ENCODE data around the gene CADM2. TPM values are rescaled to one million over a fixed set of nuclear protein-coding genes. Genes with fewer than 3 reads are reported as not detected.

Gene CADM2
- total RNA-seq, 1 donor from 2014 or later, result 4.4 TPM

DNA sequence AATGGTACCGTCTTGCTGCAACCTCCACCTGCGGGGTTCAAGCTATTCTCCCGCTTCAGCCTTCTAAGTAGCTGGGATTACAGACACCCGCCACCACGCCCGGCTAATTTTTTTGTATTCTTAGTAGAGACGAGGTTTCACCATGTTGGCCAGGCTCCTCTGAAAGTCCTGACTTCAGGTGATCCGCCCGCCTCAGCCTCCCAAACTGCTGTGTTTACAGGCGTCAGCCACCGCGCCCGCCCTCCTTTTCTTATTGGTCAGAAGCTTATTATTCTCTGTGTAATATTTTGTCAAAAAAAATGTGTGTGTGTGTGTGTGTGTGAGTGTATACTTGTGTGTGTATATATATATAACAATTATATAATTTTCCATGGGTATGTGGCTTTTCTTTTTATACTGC is 425.6 kb downstream of the CADM2 start:
- no peaks in the 10 kb centered on the region for H3K27me3 Mint-ChIP-seq
- TF ChIP-seq, protein P1, sequence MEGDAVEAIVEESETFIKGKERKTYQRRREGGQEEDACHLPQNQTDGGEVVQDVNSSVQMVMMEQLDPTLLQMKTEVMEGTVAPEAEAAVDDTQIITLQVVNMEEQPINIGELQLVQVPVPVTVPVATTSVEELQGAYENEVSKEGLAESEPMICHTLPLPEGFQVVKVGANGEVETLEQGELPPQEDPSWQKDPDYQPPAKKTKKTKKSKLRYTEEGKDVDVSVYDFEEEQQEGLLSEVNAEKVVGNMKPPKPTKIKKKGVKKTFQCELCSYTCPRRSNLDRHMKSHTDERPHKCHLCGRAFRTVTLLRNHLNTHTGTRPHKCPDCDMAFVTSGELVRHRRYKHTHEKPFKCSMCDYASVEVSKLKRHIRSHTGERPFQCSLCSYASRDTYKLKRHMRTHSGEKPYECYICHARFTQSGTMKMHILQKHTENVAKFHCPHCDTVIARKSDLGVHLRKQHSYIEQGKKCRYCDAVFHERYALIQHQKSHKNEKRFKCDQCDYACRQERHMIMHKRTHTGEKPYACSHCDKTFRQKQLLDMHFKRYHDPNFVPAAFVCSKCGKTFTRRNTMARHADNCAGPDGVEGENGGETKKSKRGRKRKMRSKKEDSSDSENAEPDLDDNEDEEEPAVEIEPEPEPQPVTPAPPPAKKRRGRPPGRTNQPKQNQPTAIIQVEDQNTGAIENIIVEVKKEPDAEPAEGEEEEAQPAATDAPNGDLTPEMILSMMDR (IDR thresholded peaks at IDR 0.05; ENCODE audit: unreplicated experiment), result no peak
- no peak overlapping the region for H3K27ac Mint-ChIP-seq
- no peaks in the 10 kb centered on the region for H3K9me3 Mint-ChIP-seq (ENCODE audit: low read depth)
- H3K36me3 Mint-ChIP-seq (ENCODE audit: insufficient read depth), result no peaks in the 10 kb centered on the region
- no peak overlapping the region for H3K4me3 Mint-ChIP-seq (ENCODE audit: low read depth)
- no peak for DNase-seq (ENCODE audit: low spot score, unreplicated experiment)
- H3K4me1 Mint-ChIP-seq (ENCODE audit: low read depth), result no peaks in the 10 kb centered on the region

DNA sequence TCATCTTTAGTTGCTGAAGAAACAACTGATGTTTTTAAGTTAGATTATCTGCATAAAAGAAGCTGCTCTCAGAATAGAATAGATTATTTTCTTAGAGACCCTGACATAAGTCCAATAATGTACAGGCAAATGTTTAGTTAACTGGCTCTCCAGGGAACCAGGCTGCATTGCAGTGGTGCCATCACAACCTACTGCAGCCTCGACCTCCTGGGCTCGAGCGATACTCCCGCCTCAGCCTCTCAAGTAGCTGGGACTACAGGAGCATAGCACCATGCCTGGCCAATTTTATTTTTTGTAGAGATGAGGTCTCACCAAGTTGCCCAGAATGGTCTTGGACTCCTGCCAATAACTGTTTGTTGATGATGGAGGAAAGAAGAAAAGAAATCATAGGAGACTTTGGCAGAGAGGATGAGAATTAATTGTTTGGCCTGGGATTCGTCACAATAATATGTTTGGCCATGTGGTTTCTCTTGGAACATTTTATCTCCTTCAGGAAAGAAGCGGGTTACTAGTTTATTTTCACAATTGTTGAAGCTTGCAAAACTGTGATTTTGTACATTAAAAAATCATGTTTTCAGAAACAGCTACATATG is 429.2 kb downstream of the CADM2 start:
- Mint-ChIP-seq H3K4me1 (ENCODE audit: low read depth) (no peaks in the 10 kb centered on the region), H3K36me3 (ENCODE audit: insufficient read depth) (no peaks in the 10 kb centered on the region), H3K4me3 (ENCODE audit: low read depth) (no peak overlapping the region), H3K9me3 (ENCODE audit: low read depth) (no peaks in the 10 kb centered on the region), H3K27me3 (no peaks in the 10 kb centered on the region), H3K27ac (no peak overlapping the region)
- TF ChIP-seq, protein P1 (IDR thresholded peaks at IDR 0.05; ENCODE audit: unreplicated experiment), result no peak
- no peak for DNase-seq (ENCODE audit: low spot score, unreplicated experiment)

DNA sequence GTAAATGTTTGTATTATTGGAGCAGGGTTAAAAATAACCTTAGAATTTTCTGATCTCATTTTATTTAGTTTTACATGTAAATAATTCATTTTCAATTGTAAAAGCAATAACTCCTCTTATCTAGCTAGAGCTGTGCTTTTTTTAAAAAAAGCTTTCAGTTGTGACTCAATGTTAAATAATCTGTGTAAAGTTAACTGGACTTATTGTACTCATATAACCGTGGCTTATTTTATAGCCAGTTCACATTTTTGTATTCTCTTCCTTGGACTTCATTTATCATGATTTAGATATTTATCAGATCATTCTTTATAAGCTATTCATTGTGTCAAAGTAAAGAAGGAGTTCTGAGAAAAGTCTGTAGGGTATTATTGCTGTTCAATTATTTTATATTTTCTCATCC is 435.6 kb downstream of the CADM2 start:
- peaks cover 4% of the 10 kb centered on the region for H3K9me3 Mint-ChIP-seq (ENCODE audit: low read depth)
- no peaks in the 10 kb centered on the region for H3K36me3 Mint-ChIP-seq (ENCODE audit: insufficient read depth)
- DNase-seq (ENCODE audit: low spot score, unreplicated experiment), result no peak
- TF ChIP-seq, protein P1 (IDR thresholded peaks at IDR 0.05; ENCODE audit: unreplicated experiment), result no peak
- H3K27ac Mint-ChIP-seq, result no peak overlapping the region
- H3K27me3 Mint-ChIP-seq, result no peaks in the 10 kb centered on the region
- no peaks in the 10 kb centered on the region for H3K4me1 Mint-ChIP-seq (ENCODE audit: low read depth)
- no peak overlapping the region for H3K4me3 Mint-ChIP-seq (ENCODE audit: low read depth)

DNA sequence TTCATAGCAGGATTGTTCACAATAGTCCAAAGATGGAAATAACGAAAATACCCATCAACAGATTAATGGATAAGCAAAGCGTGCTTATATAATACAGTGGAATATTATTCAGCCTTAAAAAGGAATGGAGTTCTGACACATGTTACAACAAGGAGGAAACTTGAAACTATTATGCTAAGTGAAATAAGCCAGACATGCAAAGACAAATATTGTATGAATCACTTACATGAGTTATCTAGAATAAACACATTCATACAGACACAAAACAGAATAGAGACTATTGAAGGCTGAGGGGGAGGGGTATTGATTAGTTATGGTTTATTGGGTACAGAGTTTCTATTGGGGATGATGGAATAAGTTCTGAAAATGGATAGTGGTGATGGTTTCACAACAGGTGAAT is 438.6 kb downstream of the CADM2 start:
- TF ChIP-seq, protein P1 (IDR thresholded peaks at IDR 0.05; ENCODE audit: unreplicated experiment), result no peak
- Mint-ChIP-seq H3K27me3 (no peaks in the 10 kb centered on the region), H3K4me3 (ENCODE audit: low read depth) (no peak overlapping the region), H3K4me1 (ENCODE audit: low read depth) (no peaks in the 10 kb centered on the region), H3K9me3 (ENCODE audit: low read depth) (peaks cover 4% of the 10 kb centered on the region), H3K36me3 (ENCODE audit: insufficient read depth) (no peaks in the 10 kb centered on the region), H3K27ac (no peak overlapping the region)
- DNase-seq (ENCODE audit: low spot score, unreplicated experiment), result no peak

DNA sequence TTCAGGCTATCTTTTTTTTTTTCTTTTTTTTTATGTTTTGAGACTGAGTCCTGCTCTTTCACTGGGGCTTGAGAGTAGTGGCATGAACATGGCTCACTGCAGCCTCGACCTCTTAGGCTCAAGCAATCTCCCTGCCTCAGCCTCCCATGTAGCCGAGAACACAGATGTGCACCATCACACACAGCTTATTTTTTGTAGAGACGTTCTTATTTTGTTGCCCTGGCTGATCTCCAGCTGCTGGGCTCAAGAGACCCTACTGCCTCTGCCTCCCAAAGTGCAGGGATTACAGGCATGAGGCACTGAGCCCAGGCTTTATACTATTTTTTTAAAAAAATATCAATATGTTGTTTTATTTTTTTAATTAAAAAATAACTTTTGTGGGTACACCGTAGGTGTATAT is 467.3 kb downstream of the CADM2 start:
- Mint-ChIP-seq H3K27me3 (no peaks in the 10 kb centered on the region), H3K27ac (no peak overlapping the region), H3K4me3 (ENCODE audit: low read depth) (no peak overlapping the region), H3K36me3 (ENCODE audit: insufficient read depth) (no peaks in the 10 kb centered on the region), H3K9me3 (ENCODE audit: low read depth) (peaks cover 7% of the 10 kb centered on the region), H3K4me1 (ENCODE audit: low read depth) (no peaks in the 10 kb centered on the region)
- TF ChIP-seq, protein P1 (IDR thresholded peaks at IDR 0.05; ENCODE audit: unreplicated experiment), result no peak
- no peak for DNase-seq (ENCODE audit: low spot score, unreplicated experiment)
